ENCODE results near the gene COL4A2.

DNA sequence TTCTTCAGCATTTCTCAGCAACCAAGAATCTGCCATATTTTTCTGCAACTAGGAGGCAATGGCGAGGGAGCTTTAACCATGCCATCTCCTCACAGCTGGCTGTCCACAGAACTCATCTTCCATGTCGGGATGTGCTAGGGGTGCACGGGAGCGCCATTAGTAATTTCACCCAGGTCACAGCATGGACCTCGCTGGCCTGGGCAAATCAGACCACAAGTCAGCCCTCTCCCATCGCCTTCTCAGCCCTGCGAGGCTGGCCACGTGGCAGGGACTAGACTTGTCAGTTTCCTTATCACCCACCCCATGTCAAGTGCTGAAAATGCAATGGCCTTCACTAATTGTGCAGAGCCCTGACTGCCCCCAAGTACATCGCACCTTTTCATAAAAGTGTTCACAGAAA lies 15.8 kb upstream of the COL4A2 start:
- TF ChIP-seq EZH2phosphoT487 (IDR thresholded peaks at IDR 0.05; ENCODE audit: insufficient read depth, low read depth) (no peak), EZH2 (IDR thresholded peaks at IDR 0.05; ENCODE audit: insufficient read depth, poor library complexity, severe bottlenecking) (no peak)
